NCI-H524 treated with DMSO at 0.1 percent for 48 hours (cell line): ENCODE data around the gene LSMEM2.
"Not testable (repeated sequence)": the region's sequence is repeated elsewhere in the genome, so short reads cannot be mapped to it uniquely, and the experiment has no call there.

ENCODE experiments used
- DNase-seq: peaks from one replicate; lab custom pipeline; 2025; lab: John Stamatoyannopoulos, UW

The LSMEM2 gene

DNA sequence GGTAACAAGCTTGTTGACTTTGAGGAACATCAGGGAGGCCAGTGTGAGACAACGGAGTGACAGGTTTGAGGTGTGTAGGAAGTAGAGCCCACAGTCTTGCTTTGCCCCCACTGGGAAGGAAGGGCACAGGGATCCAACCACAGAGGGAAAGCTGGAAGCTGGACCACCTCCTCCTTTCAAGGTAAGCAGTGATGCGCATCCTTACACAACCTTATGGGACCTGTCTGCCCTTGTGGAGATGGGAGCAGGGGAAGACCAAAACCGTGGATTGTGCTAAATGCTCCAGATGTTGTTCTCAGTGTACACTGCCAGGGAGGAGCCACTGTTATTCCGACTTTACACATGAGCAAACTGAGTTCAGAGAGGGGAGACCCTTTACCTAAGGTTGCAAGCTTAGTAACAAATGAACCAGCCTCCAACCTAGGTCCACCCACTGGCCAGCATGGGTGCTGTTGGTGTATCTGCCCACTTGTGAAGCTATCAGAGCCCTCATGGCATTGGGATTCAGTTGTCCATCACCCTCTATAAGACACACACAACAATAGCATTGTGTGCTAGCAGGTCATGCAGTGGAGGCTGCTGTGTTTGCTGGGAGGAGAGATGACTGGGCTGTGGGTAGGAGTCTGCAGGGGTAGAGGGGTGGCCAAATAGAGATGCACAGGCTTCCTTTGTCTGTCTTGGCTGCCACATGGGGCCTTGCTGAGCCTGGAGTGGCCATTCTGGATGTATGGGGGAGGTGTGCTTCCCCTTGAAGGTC is 586 bp upstream of the LSMEM2 start:
- no peak for DNase-seq

GRCh38 chr3:50279255-50280016 is 549 bp downstream of the LSMEM2 start:
- DNase-seq, result no peak

DNA sequence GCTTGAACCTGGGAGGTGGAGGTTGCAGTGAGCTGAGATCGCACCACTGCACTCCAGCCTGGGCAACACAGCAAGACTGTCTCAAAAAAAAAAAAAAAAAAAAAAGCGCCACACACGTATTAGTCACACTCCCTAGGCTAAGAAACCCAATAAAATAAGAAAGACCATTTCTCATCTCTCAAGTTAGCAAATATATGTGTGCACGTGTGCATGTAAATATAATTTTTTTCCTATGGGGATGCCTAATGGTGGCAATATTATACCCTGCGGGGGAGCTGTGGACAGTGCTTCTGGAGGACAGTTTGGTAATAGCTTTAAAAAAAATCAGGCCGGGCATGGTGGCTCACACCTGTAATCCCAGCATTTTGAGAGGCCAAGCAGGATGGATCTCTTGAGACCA is 5.2 kb downstream of the LSMEM2 start:
- DNase-seq, result not testable (repeated sequence)

DNA sequence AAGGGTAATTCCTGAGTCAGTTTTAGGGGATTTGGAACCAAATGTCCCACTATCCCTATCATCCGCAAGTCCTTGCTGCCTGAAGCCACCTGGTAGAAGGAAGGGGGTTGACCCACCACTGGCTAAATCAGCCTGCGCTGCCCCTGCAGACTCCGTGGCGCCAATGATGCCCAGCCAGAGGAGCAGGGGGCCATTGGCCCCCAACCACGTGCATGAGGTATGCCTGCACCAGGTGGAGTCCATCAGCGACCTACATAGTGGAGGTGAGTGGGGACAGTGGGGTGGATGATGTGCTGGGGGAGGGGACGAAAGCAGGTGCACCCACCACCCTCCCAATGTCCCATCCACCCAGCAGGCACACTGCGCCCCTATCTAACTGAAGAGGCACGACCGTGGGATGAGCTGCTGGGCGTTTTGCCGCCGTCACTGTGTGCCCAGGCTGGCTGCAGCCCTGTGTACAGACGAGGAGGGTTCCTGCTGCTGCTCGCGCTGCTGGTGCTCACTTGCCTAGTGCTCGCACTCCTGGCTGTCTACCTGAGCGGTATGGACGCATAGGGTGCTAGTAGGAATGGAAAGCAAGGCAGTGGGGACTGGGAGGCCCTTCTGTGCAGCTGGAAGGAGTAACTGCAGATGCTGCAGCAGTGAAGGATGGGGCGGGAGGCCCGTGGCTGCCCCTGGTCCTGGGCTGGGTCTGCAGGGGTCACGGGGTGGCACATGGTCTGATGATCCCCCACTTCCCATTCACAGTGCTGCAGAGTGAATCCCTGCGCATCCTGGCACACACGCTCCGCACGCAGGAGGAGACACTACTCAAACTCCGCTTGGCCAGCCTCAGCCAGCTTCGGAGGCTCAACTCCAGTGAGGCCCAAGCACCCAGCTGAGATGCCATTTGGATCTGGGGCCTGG is 7.7 kb downstream of the LSMEM2 start:
- no peak for DNase-seq

DNA sequence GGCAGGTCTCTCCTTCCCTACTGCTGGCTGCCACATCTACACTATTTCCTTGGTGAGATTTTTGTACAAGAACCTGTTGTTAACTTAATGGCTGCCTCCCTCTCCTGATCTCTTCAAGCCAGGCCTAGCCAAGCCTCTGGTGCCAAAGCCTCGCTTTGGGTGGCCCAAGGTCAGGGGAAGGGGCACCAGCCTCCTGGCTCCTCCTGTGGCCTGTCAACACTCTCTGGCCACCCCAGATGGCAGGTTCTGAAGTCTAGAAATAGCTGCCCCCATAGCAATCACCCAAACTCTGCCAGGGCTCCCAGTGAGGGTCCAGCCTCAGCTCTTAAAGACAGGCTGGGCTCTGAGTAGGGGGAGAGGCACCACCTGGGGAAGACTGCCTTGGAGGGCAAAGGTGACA is 8.4 kb downstream of the LSMEM2 start:
- DNase-seq, result no peak

DNA sequence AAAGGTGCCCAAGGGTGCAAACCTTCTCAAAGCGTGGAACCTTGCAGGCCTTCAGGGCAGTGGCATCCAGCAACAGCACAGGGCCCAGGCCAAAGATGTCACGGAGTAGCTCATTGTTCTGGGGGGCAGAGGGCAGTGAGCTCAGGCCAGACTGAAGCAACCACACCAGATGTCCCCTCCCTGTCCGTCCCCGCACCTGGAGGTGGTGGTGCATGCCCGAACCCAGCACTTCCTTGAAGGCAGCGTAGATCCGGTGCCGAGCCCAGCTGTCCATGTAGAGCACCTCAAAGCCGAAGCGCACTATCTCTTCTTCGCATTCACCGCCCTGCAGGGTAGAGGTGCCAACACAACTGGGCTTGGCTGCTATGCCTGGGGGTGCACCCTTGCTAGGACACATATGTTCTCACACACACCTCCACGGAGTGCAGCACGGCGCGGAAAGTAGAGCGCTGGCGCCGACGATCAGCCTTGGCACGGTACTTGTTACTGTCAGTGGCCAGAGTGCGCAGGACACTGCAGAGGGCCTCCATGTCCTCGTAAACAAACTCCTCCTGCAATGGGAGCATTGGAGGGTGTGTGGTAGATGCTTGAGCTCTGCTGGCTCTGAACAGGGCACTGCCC is 9.6 kb downstream of the LSMEM2 start:
- no peak for DNase-seq

GRCh38 chr3:50289130-50289529 is 10.2 kb downstream of the LSMEM2 start:
- no peak for DNase-seq

DNA sequence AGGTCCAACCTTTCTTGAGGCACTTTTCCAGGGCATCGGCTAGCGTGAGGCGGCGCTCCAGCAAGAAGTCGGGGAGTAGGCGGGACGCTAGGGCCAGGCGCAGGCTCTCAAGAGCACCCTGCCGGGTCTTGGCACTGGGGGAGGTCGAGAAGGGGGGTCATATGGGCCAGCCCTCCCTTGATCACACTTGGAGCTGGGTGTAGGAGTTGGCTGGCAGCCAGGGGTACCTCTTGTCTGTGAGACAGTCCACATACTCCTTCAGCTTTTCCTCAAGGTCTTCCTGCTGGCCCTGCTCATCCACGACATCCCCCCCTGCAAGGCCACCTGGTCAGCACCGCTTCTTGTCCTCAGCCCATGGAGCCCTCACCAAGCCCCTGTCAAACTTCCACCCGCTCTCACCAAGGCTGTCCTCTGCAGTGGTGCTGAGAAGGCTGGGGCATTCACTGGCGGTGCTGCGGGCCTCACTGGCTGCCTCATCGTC is 11.3 kb downstream of the LSMEM2 start:
- DNase-seq, result no peak

GRCh38 chr3:50292159-50293078 is 13.5 kb downstream of the LSMEM2 start, which contains the start of gene IFRD2:
IFRD2 (minus strand) TSS chr3:50292429; CDS start chr3:50292274, 155 bp downstream.
- DNase-seq, result peak; percentile 90

- no peak for DNase-seq
These were observed 14.4 kb downstream of the LSMEM2 start for GRCh38 chr3:50293079-50293801.

DNA sequence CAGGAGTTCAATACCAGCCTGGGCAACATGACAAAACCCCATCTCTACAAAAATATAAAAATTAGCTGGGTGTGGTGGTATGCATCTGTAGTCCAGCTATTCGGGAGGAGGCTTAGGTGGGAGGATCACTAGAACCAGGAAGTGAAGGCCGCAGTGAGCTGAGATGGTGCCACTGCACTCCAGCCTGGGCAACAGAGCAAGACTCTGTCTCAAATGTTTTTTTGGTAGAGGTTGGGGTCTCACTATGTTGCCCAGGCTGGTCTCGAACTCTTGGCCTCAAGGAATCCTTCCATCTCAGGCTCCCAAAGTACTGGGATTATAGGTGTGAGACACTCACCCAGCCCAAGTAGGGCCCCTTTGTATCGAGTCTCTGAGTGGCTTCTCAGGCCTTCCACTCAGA is 15.2 kb downstream of the LSMEM2 start:
- DNase-seq, result no peak

GRCh38 chr3:50294492-50295403 is 15.9 kb downstream of the LSMEM2 start:
- no peak for DNase-seq

- no peak for DNase-seq
These were observed 16.9 kb downstream of the LSMEM2 start for GRCh38 chr3:50295553-50296431.

DNA sequence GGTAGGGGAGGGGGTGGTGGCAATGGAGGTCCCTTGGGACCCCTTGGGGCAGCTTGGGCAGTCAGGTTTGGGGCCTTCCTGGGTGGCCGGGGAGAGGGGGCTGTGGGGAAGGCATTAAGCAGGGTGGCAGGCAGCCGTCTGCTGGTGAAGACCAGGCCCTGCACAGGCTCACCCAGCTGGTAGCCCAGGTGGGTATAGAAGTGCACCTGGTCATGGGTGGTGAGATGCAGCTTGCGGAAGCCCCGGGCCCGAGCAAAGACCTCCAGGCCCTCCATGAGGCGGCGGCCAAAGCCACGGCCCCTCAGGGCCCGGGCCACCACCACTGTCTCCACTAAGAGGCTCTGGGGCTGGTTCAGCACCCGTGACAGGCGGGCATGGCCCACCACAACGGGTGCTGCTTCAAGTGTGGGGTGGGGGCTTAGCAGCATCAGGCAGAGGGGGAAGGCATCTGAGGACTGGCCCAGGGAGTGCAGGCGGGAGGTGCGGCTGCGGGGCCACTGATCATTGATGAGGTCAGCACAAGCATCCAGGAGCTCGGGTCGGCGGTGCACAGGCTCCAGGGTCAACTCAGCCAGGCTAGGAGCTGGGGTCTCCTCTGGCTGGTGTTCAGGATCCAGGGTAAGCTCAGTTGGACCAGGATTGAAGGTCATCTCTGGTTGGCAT is 18.0 kb downstream of the LSMEM2 start:
- DNase-seq, result no peak

- DNase-seq, result no peak
These were observed 18.5 kb downstream of the LSMEM2 start for GRCh38 chr3:50297384-50297775.

DNA sequence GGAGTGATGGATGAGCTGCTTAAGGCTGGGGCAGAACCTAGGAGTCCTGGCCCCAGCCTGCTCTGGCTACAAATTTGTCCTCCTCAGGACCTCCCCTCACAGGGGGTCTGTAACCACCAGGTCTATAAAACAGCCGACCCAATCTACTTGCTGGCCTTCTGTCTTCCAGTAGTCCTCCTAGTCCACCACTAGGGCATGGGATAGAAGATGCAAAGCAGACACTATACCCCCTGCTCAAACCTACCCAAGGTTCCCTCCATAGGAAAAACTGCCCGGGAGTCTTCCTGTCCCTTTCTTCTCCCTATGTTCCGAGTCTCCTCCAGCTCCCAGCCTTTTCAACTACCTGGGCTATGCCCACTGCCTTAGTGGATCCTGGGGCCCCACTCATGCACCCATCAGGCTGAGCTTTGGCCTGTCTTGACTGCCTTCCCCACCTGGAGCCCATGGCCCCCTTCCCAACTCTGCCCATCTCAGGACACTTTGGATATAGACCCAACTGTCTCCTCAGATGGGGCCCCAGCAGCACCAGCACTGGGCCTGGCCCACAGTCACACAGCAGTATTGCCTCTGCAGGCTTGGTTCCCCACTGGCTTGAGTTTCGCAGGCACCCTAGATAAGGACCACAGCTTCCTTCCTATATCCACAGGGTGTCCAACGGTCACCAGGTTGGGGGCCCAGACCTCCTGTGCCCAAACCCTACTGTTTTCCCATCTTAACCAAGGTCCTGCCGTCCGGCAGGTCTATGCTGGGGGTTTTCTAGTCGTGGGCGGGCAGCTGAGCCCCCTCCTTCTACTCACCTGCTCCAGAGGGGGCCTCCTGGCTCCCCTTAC is 19.2 kb downstream of the LSMEM2 start:
- no peak for DNase-seq
